ENCODE measurements around the gene NAV2.

The NAV2 gene

DNA sequence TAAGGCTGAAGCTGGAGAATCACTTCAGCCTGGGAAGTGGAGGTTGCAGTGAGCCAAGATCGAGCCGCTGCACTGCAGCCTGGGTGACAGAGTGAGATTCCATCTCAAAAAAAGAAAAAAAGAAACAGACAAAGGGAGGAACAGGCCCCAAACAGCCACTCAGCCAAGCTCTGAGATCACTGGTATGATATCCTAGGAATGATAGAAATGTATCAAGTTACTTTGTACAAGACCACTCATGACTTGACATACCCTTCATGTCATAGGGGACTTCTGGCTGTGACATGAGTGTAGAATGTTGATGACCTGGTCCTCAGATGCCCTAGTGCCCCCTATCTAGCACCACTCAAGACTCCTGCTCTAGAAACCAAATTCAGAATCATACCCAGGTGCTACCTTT, 216.5 kb downstream of the NAV2 start:
- DNase-seq (ENCODE audit: low read depth), result no peak

DNA sequence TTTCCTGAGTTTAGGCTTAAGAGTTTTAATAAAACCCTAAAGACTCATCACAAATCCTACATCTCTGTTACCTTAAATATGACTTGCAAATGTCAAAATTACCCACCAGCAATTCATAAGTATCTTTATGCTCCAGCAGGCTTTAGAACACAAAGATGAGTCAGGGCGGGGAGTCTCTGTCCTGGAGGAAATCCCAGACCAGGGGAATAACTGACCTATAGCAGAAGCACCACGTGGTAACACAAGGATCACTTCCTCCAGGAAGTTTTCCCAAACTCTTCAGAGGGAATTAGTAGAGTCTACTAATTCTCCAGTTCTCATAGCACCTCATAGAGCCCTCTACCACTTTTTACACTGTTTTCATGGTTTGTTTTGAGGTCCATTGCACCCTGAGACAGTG, 217.0 kb downstream of the NAV2 start:
- DNase-seq (ENCODE audit: low read depth), result no peak

DNA sequence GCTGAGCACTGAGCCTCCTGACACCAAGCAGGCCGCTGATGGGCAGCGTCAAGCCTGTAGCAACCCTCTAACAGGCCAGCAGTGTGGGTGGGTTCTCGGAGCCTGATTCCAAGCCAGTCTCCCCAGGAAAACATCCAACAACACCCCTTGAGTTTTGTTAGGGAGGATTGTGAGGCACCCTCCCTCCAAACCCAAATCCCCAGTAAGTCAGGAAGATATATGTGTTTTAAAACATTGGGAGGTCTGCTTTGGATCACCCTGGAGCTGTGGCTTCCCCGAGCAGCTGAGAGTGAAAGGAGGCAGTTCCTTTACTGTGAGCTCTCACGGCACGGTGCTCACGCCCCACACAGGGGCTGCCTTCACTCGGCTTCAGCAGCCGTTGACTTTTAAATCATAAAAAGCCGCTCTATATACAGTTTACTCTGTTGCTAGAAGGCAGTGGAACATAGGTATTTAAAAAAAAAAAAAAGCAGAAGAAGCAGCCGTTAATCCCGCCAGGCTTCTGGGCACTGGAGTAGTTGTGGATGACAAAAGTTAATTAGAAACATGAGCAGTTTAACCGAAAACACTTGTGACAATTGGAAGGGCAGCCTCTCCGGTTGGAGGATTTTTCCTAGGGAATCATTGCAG, 218.6 kb downstream of the NAV2 start:
- no peak for DNase-seq (ENCODE audit: low read depth)

DNA sequence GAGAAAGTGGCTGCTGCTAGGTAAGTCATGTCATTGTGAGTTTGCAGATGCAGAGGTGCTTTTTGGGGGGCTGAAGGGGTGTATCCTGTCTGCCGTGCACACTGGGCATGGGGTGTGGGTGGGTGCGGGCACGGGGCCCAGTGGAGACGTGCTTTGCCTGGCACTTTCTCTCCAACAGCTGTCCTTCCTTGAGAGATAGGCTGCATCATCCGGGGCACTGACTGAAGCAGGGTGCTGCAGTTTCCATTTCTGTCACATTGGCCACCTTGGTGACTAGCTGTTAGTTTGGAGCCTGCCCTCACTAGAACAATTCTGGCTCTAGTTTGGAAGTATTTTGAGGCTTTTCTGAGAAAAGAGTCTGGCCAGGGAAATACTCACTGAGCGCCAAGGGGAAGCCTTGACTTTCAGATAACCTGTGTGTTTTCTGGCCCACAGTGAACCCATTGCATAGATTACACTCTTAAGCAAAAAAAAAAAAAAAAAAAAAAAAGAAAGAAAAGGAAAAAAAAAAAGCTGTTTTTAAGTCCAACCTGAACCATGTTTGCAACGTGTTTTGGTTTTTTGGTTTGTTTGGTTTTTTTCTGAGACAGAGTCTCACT, 219.2 kb downstream of the NAV2 start:
- no peak for DNase-seq (ENCODE audit: low read depth)

DNA sequence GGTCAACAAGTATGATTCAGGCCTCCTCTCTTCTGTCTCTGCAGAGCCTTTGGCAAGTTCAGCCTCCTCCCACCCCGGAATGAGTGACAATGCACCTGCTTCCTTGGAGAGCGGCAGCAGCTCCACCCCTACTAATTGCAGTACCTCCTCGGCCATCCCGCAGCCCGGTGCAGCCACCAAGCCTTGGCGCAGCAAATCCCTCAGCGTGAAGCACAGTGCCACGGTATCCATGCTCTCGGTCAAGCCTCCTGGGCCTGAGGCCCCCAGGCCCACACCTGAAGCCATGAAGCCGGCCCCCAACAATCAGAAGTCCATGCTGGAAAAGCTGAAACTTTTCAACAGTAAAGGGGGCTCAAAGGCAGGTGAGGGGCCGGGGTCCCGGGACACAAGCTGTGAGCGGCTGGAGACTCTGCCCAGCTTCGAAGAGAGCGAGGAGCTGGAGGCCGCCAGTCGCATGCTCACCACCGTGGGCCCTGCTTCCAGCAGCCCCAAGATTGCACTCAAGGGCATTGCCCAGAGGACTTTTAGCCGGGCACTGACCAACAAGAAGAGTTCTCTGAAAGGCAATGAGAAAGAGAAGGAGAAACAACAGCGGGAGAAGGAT, 220.6 kb downstream of the NAV2 start:
- DNase-seq (ENCODE audit: low read depth), result no peak

DNA sequence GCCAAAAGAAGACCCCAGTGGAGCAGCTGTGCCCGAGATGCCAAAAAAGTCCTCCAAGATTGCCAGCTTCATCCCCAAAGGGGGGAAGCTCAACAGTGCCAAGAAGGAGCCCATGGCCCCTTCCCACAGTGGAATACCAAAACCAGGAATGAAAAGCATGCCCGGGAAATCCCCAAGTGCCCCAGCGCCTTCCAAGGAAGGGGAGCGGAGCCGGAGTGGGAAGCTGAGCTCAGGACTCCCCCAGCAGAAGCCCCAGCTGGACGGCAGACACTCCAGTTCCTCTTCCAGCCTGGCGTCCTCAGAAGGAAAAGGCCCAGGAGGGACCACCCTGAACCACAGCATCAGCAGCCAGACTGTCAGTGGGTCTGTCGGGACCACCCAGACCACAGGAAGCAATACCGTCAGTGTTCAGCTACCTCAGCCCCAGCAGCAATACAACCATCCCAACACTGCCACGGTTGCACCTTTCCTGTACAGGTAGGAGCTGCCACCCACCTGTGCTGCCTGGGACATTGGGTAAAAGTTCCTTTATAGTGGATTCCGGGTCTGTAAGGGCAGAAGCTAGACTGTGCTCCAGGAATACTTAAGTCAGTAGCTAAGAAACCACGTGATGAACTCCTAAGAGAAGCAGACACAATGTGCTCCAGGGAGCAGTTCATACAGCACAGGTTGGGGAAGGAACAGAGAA, 221.3 kb downstream of the NAV2 start:
- DNase-seq (ENCODE audit: low read depth), result no peak

DNA sequence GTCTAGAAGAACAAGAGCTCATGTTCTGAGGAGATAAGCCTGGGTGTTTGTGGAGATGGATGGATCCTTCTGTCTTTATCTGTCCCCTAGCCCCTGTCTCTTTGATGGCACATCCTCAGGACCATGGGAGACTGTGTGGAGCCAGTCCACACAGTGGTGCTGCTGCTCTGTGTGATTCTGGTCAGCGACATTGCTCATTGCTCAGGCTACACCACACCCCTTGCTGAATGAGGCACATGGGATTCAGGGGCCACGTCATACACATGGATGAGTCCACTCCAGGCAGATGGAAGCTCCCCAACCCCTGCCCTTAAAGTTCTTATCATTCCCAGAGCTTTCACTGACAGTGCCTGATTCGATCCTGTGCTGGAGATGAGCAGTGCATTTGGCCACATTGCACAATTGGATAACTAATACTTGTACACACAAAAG, 222.2 kb downstream of the NAV2 start:
- DNase-seq (ENCODE audit: low read depth), result no peak

DNA sequence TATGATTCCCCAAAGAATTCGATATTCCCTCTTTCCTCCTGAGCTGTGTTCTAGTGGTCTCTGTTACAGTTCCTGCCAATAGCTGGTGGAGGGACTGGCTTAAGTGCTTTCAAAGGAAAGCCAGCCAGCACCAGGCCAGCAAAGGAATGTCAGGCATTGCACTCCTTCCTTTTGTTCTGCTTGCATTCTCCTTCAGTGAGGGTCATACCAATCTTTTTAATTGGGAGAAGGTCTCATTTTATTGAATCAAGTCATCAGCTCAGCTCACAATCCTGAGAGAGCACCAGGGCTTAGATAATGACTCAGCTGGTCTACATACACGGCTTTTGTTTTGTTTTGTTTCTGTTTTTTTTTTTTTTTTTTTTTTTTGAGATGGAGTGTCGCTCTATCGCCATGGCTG, 222.9 kb downstream of the NAV2 start:
- no peak for DNase-seq (ENCODE audit: low read depth)

DNA sequence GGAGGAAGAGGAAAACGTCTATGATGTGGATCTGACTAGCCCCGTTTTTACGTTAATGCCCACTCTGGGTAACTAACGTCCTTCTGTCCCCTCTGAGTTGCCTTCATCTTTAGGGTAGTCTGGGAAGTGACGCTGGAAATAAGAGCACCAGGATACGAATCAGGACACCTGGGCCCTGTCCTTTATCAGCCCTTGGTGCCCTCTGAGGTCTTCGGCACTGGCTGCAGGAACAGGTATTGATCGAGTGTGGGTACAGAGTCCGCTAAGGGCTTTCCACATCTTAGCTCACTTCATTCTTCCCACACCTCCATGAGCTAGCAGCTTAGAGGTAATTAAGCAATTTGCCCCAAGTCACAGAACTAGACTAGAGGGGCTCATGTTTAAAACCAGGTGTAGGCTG, 223.8 kb downstream of the NAV2 start:
- DNase-seq (ENCODE audit: low read depth), result no peak

DNA sequence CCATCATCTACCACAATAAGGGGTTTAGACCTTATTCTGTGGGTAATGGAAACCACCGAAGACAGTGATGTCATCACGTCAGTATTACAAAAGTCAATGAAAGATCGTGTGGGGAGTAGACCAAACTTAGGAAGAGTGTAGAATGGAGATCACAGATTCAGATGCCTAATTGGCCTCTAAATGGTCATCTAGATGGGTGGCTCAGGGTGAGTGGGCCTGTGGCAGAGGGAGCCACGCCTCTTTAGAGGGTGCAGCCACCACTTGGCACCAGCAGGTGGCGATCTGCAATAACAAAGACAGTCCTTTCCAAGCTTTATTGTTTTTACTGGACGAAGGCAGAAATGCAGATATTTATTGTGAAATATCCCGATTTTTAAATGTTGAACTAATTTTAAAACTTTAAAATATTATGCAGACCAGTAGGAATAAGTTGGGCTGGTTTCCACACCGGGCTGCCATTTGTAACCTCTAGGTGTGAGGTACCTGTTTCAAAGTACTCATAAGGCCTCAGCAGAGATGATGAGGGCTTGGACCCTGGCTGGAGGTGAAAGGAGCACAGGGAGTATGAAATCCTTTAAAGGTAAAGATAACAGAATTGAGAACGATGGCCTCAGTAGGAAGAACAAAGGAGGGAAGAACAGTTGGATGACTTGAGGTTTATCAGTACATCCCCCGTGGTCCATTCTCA, 225.7 kb downstream of the NAV2 start:
- DNase-seq (ENCODE audit: low read depth), result no peak

DNA sequence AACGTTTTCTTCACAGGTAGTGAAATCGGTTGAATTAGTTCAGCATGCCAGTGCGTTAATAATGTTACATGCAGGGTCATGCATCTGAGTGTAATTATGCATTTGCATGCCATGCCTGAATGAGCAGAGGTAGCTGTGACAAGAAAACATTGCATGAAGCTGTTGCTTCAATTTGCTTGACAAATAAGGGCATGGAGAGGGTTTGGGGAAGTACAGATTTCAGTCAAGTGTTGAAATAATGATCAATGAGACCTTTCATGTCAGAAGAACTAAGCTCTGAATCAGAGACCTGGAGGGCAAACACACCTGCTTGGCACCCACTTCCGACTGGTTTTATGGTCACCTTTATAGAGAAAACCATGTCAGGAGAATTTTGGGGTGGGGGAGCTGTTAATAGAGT, 226.2 kb downstream of the NAV2 start:
- DNase-seq (ENCODE audit: low read depth), result no peak

DNA sequence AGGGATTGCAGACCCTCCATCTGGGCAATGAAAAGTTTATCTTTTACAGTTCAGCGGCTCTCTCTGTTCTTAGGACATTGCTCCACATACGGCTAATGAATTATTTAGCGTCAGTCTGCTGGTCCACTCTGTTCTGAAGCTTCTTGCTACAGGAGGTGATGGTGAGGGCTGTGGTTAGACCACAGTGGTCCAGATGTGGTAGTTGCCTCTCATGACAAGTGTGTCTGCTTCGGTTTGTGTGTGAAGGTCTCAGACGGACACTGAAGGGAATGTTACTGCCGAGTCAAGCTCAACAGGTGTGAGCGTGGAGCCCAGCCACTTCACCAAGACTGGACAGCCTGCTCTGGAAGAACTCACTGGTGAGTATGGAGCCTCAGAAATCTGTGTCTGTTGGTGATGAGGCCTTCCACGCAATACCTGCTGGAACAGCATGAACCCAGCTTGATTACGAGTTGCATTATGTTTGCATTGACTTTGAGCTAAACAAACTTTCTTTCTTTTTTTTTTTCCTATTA, 226.8 kb downstream of the NAV2 start:
- DNase-seq (ENCODE audit: low read depth), result no peak

DNA sequence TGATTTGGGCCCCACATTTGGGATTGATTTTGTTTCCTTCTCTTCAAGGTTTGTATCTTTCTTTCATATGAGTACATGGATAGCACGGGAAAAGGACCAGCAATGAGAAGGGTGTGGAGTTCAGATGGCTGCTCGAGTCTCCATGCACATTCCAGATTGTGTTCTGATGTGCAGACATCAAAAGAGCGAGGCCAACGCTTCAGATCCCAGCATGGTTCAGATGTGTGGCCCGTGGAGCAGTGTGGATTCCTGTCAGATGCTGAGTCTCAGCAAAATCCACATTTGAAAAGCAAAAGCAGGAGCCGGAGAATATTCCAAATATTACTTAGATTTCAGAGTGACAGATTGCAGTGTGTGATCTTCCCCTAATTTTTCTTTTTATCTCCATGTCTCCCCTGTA, 228.2 kb downstream of the NAV2 start:
- no peak for DNase-seq (ENCODE audit: low read depth)

DNA sequence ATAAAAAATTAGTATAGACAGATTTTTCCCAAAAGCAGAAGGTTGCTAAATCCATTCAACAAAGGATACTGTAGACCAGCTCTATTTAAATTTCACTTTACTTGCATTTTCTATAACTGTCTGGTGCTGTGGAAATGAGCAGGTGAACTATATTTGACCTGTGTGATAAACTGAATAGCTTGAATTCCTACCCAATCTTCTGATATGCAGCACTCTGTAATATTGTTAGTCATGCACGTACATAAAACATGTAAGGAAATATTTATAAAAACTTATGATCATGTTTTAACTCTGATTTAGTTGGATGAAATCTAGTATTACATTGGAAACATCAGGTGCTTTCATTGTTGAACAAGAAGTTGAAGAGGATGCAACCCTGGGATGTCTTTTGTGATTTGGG, 234.0 kb downstream of the NAV2 start:
- no peak for DNase-seq (ENCODE audit: low read depth)

DNA sequence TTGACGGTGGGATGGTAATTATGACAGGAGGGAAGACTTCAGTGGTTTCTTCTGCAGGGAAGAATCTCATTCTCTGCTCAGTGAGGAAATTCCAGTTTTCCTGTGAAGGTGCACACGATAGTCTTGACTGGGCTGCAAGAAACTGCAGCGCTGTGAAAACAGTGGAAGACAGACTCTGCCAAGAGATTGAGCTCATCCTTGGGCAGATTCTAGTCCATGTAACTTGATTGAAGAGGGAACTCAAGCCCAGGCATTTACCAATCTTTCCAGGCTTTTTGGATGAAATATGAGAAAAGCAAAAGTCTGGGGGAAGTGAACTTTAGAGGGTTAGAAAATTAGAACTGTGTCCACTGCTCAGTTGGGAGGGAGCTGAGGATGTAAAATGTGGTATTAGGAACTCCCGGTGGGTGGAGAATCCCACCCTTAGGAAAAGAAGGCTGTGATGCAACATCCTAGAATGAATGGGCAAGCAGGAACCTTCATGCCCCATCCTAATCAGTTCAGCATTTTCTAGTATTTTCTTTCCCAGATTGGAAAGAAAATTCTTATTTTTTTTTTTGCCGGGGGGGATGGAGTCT, 235.0 kb downstream of the NAV2 start:
- DNase-seq (ENCODE audit: low read depth), result no peak

DNA sequence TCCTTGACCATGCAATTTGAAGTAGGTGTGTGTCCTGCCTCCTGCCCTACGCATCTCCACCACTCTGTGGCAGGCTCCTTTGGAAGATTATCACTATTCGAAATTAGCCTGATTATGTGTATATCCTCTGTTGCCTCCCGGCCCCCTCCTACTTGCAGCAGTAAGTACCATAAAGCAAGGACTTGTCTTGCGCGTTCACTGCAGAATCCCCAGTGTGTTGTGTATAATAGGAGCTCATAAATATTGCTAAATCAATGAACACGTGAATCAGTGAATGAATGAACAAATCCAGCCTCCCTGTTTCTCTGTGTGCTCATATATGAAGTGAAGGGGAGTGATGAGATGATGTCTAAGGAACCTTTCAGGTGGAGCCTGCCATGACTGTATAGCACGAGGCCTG, 237.0 kb downstream of the NAV2 start:
- no peak for DNase-seq (ENCODE audit: low read depth)

DNA sequence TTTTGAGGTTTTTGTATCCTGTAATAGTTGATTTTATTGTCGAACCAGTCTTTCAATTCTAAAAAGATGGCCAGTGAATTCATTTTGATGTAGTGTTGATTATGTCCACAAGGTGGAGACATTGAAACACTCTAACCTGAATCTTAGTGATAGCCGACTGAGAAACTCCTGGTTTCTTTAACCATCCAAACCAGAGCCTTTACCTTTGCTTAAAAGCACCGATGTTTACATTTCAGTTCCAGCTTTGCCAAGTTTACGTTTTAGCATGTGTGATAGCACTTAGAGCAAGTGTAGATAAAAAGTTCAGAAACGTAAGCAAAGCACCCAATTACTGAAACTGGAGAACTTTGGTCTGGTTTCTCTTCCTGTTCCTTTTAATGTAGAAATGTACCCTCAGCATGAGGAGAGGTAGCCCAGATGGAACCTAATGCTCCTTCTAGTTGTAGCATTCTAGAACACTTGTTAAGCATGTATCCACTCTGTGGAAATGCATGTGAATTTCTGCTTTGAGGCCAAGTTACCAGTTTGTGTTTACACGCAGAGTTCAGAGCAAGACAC, 239.0 kb downstream of the NAV2 start:
- DNase-seq (ENCODE audit: low read depth), result no peak

DNA sequence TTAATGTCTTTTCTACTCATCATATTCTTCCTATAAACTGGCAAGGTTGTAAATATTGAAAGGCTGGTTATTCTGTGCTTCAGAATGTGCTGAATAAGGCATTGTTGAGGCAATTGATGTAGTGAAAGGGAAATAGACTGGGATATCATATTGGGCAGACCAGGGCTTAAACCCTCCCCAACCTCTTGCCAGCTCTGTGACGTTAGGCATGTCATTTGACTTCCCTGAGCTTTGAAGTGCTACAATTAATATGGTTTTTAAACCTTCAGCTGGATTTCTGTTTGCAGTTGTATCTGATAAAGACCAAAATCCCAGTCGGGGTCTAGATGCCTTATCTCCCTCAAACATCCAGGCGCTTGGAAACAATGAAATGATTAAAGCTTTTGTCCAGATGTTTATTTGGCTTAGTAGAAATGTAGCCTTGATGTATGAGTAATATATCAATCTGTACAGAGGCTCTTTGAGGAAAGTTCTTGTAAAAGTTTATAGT, 239.5 kb downstream of the NAV2 start:
- DNase-seq (ENCODE audit: low read depth), result no peak

DNA sequence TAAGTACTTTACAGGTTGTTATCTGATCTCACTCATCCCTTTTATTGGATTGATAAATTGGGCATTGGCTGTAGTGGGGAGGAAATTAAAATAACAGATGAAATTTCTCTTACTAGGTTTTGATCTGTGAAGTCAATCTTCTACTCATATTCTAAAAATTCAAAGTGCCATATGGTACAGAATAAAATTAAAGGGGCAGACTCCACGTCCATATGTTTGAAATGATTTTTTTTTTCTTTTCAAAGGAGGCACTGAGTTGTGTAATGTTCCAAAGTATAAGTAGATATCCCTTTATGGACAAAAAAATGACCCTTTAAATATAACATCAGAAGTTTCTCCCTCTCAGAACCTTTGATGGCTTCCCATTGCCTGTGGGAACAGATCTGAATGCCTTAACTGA, 240.3 kb downstream of the NAV2 start:
- DNase-seq (ENCODE audit: low read depth), result no peak

DNA sequence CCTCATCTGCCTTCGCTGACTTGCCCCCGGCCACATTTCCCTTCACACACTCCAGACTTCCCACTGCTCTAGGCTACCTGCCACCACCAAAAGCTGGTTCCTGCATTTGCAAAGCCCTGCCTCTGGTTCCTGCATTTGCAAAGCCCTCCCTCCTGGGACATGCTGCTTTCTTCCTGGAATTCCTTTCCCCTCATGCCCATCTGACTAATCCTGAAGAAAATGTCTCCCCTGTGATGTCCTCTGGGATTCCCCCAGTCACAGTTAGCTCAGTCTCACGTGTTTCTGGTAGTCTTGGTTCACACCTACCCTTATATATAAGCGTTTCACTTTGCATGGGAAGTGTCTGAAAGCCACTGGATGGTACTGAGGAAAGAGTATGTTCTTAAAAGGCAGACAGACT, 240.7 kb downstream of the NAV2 start:
- DNase-seq (ENCODE audit: low read depth), result no peak

DNA sequence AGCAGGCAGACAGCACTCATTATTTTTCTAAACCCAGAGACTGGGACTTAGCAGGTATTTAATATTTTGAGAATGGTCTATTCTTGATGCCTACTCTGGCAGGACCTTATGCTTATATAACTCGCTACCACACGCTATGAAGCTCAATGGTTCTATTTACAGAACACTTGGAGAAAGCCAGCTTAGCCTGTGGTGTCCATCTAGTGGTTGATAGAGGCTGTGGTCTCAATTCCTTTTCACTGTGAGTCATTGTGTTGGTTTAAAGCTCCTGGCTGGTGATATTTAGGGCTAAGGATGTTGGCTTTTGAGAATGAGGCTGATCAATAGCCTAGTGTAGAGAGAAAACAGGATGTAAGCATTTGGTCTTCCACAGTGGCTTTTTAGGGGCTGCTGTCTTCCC, 241.3 kb downstream of the NAV2 start:
- DNase-seq (ENCODE audit: low read depth), result no peak

DNA sequence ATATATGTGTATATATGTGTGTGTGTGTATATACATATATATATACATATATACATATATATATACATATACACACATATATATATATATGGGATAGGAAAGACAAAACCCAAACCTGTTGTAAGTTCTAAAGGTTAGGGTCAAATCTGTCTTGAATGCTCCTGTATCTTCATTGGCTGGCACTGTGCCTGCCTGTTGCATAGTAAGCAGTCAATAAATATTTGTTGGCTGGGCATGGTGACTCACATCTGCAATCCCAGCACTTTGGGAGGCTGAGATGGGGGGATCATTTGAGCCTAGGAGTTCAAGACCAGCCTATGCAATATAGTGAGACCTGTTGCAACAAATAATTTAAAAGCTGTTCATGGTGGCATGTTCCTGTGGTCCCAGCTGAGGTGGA, 242.3 kb downstream of the NAV2 start:
- DNase-seq (ENCODE audit: low read depth), result no peak

All from stimulated activated CD8-positive, alpha-beta memory T cell treated with anti-CD3 and anti-CD28 coated beads, Interleukin-7, amount 100 ng/mL, for 24 hours (primary cell).